Measurements from ENCODE around the gene R3HDML. TPM values are rescaled to one million over a fixed set of nuclear protein-coding genes. Genes with fewer than 3 reads are reported as not detected.

R3HDML gene
- total RNA-seq, 6 experiments from 2014 or later: not detected

DNA sequence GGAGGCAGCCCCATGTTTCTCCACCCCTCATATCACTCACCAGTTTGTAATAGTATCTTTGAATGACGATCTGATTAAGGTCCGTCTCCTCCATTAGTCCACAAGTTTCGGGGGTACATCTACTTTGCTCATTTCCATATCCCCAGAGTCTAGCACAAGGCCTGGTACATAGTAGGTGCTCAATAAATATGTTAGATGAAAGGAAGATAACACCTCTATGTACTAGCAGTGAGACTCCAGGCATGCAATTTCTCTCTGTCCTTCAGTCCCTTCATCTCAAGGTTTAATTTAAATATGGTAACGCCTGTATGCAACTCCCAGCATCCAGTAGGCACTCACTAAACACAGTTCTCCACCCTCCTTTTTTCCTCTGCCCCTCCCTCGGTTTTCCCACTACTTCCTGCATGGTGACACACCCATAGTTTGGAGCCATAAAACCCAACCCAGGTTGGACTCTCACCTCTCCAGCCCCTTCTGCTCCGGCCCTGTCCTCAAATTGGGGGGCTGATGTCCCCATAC lies 18.2 kb downstream of the R3HDML start:
- peak in 3 of 4 donors; percentile 41 to 77 (median 52) for ATAC-seq
- peak overlapping the region; percentile 54 to 61 (median 58) for H3K4me3 ChIP-seq
- WGBS (ENCODE audit: insufficient coverage, low coverage, low lambda C conversion rate, missing lambda C conversion rate): 28% methylated on average over 6 of the region's 6 CpGs
- intact Hi-C loops (cut with DNase I): no loop called here
- peaks cover 0 to 5% (median 2%) of the 10 kb centered on the region in 4 donors for H3K36me3 ChIP-seq
- peaks cover 0 to 33% (median 3%) of the 10 kb centered on the region in 4 donors for H3K4me1 ChIP-seq
- no peaks in the 10 kb centered on the region for H3K9me3 ChIP-seq
- no peak for DNase-seq
- no peaks in the 10 kb centered on the region for H3K27me3 ChIP-seq
- TF ChIP-seq, protein P1, sequence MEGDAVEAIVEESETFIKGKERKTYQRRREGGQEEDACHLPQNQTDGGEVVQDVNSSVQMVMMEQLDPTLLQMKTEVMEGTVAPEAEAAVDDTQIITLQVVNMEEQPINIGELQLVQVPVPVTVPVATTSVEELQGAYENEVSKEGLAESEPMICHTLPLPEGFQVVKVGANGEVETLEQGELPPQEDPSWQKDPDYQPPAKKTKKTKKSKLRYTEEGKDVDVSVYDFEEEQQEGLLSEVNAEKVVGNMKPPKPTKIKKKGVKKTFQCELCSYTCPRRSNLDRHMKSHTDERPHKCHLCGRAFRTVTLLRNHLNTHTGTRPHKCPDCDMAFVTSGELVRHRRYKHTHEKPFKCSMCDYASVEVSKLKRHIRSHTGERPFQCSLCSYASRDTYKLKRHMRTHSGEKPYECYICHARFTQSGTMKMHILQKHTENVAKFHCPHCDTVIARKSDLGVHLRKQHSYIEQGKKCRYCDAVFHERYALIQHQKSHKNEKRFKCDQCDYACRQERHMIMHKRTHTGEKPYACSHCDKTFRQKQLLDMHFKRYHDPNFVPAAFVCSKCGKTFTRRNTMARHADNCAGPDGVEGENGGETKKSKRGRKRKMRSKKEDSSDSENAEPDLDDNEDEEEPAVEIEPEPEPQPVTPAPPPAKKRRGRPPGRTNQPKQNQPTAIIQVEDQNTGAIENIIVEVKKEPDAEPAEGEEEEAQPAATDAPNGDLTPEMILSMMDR (IDR thresholded peaks at IDR 0.05): no peak
- peak overlapping the region in 2 of 3 donors; percentile 32 to 58 for H3K27ac ChIP-seq

DNA sequence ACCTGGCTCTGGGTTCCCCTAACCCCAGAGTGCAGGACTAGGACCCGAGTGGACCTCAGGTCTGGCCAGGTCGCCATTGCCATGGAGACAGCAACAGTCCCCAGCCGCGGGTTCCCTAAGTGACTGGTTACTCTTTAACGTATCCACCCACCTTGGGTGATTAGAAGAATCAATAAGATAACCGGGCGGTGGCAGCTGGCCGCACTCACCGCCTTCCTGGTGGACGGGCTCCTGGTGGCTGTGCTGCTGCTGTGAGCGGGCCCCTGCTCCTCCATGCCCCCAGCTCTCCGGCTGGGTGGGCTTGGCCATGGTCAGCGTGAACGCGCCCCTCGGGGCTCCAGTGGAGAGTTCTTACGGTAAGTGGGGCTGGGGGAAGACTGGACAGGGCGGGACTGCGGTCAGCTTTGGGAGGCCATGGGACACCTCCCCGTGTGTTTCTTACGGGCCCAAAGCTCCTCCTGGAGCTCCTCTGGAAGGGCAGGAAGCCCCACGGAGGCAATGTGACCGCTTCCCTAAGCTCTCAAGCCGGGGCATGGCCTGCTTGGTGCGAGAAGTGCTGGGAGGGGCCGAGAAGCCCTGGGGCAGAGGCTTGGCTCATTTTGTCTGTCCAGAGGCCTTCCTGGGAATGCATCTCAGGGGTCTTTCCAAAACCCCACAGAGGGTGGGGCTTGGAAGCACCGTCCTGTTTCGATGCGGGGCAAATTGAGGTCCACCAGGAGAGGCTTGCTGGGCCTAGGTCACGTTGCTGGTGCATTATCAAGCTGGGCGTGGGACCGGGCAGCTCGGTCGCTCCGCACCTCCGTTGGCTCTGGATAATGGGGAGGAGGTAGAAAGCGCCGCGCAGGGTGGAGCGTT lies 18.9 kb downstream of the R3HDML start, which contains the start of gene HNF4A:
Gene HNF4A (plus strand): TSS at position 202 of the 855 bp plus-strand sequence. CDS start 106 bp downstream, at position 308.
- Histone ChIP-seq H3K36me3 (peaks cover 0 to 10% (median 3%) of the 10 kb centered on the region in 4 donors), H3K4me3 (peak within 1 kb of the TSS; percentile 54 to 61 (median 58)), H3K9me3 (no peaks in the 10 kb centered on the region), H3K27me3 (no peaks in the 10 kb centered on the region), H3K4me1 (peaks cover 0 to 33% (median 3%) of the 10 kb centered on the region in 4 donors), H3K27ac (peak within 1 kb of the TSS; percentile 32 to 58 (median 51))
- peak; percentile 78 to 90 (median 86) for ATAC-seq
- peak; percentile 69 to 86 (median 81) for DNase-seq
- intact Hi-C loops (cut with DNase I): no loop called here
- WGBS (ENCODE audit: insufficient coverage, low coverage, low lambda C conversion rate, missing lambda C conversion rate): 30% methylated on average over 21 of the region's 40 CpGs
- TF ChIP-seq POLR2A (IDR thresholded peaks at IDR 0.05): peak; percentile 56
- TF ChIP-seq, protein P1 (IDR thresholded peaks at IDR 0.05): no peak

GRCh38 chr20:44356353-44356723 lies 19.5 kb downstream of the R3HDML start:
- Histone ChIP-seq H3K36me3 (peaks cover 0 to 11% (median 3%) of the 10 kb centered on the region in 4 donors), H3K4me1 (peaks cover 0 to 33% (median 3%) of the 10 kb centered on the region in 4 donors), H3K4me3 (peak overlapping the region; percentile 54 to 61 (median 58)), H3K27me3 (no peaks in the 10 kb centered on the region), H3K27ac (peak overlapping the region; percentile 32 to 58 (median 51)), H3K9me3 (no peaks in the 10 kb centered on the region)
- intact Hi-C loops (cut with DNase I): no loop called here
- ATAC-seq (no peak), DNase-seq (no peak)
- 38% methylated on average over 14 of the region's 14 CpGs for WGBS (ENCODE audit: insufficient coverage, low coverage, low lambda C conversion rate, missing lambda C conversion rate)
- no peak for TF ChIP-seq POLR2A (IDR thresholded peaks at IDR 0.05)
- TF ChIP-seq, protein P1 (IDR thresholded peaks at IDR 0.05): no peak

DNA sequence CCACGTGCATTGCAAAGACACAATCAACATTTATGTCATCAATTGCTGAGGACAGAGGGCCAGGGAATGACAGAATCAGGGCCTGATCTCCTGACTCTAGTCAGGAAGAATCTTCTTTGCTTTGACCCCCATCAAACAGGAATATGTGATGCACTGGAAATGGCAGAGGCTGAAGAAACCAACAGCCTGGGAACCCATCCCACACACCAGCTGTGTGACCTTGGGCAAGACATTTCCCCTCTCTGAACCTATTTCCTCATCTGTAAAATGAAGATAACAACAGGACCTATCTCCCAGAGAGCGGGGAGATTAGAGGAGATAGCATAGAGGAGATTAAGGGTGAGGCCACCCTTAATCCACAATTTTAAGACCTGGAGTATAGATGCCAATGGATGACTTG lies 20.2 kb downstream of the R3HDML start:
- H3K27me3 ChIP-seq: no peaks in the 10 kb centered on the region
- 40% methylated on average over 2 of the region's 2 CpGs for WGBS (ENCODE audit: insufficient coverage, low coverage, low lambda C conversion rate, missing lambda C conversion rate)
- intact Hi-C loops (cut with DNase I): no loop called here
- H3K27ac ChIP-seq: peak overlapping the region in 1 of 3 donors; percentile 58
- DNase-seq: no peak
- peaks cover 0 to 33% (median 3%) of the 10 kb centered on the region in 4 donors for H3K4me1 ChIP-seq
- no peaks in the 10 kb centered on the region for H3K9me3 ChIP-seq
- TF ChIP-seq, protein P1 (IDR thresholded peaks at IDR 0.05): no peak
- TF ChIP-seq POLR2A (IDR thresholded peaks at IDR 0.05): no peak
- peak overlapping the region in 1 of 3 donors; percentile 58 for H3K4me3 ChIP-seq
- peaks cover 0 to 11% (median 3%) of the 10 kb centered on the region in 4 donors for H3K36me3 ChIP-seq
- ATAC-seq: no peak

Data from right lobe of liver (tissue), 6 donors.